GM21367 (cell line): ENCODE results near the gene NFYC.

Source experiments
- ATAC-seq: cut with Tn5 transposase; IDR thresholded peaks from one replicate; pipeline ENCODE4 v1.9.1; 2021; ENCODE audit not compliant: unreplicated experiment

NFYC gene

GRCh38 chr1:40777224-40777970, 85.9 kb downstream of the NFYC start:
- no peak for ATAC-seq

GRCh38 chr1:40780678-40781607, 89.4 kb downstream of the NFYC start:
- ATAC-seq: no peak

- ATAC-seq: no peak
Measured at GRCh38 chr1:40781608-40781971, 90.1 kb downstream of the NFYC start.

GRCh38 chr1:40782371-40782956, 91.0 kb downstream of the NFYC start:
- no peak for ATAC-seq

GRCh38 chr1:40783001-40783905, 91.7 kb downstream of the NFYC start, which contains the start of gene KCNQ4:
TSS of gene KCNQ4 (plus strand) at chr1:40783787. CDS start at chr1:40784094, 307 bp downstream.
- ATAC-seq: no peak

GRCh38 chr1:40784141-40784770, 92.8 kb downstream of the NFYC start:
- ATAC-seq: no peak

- ATAC-seq: no peak
Measured at GRCh38 chr1:40784771-40785151, 93.3 kb downstream of the NFYC start.

- no peak for ATAC-seq
Measured at GRCh38 chr1:40785446-40785845, 93.9 kb downstream of the NFYC start.

GRCh38 chr1:40786171-40786994, 94.9 kb downstream of the NFYC start:
- ATAC-seq: no peak

GRCh38 chr1:40786995-40787705, 95.6 kb downstream of the NFYC start:
- no peak for ATAC-seq

- no peak for ATAC-seq
Measured at GRCh38 chr1:40787737-40788560, 96.4 kb downstream of the NFYC start.

- no peak for ATAC-seq
Measured at GRCh38 chr1:40788561-40789341, 97.2 kb downstream of the NFYC start.

GRCh38 chr1:40789342-40789598, 97.8 kb downstream of the NFYC start:
- ATAC-seq: no peak

- ATAC-seq: no peak
Measured at GRCh38 chr1:40789661-40790430, 98.3 kb downstream of the NFYC start.

GRCh38 chr1:40792036-40792435, 100.5 kb downstream of the NFYC start:
- no peak for ATAC-seq

GRCh38 chr1:40793617-40794016, 102.1 kb downstream of the NFYC start:
- no peak for ATAC-seq

- no peak for ATAC-seq
Measured at GRCh38 chr1:40794048-40794447, 102.5 kb downstream of the NFYC start.
